Left forelimb (tissue), 1 donor: ENCODE measurements around the gene ZSCAN5C.
"Not testable (repeated sequence)": the region's sequence is repeated elsewhere in the genome, so short reads cannot be mapped to it uniquely, and the experiment has no call there.

ENCODE experiments used
- DNase-seq: peaks from one replicate; pipeline ENCODE4 v3.0.0-alpha.2; 2018; ENCODE audit warnings: low spot score

ZSCAN5C gene

GRCh38 chr19:56201973-56202372 is at the start of gene ZSCAN5C:
Gene ZSCAN5C, plus strand, starts transcription at chr19:56202273. Its CDS starts 3,641 bp downstream, at chr19:56205914.
- no peak for DNase-seq

- no peak for DNase-seq
Measured at GRCh38 chr19:56152644-56153043, 49.4 kb upstream of the ZSCAN5C start.

GRCh38 chr19:56153507-56153906 is 48.6 kb upstream of the ZSCAN5C start:
- DNase-seq, result no peak

GRCh38 chr19:56155124-56155687 is 46.9 kb upstream of the ZSCAN5C start:
- DNase-seq, result no peak

GRCh38 chr19:56156768-56157167 is 45.3 kb upstream of the ZSCAN5C start:
- DNase-seq, result no peak

GRCh38 chr19:56158170-56158757 is 43.8 kb upstream of the ZSCAN5C start:
- no peak for DNase-seq

GRCh38 chr19:56159009-56159559 is 43.0 kb upstream of the ZSCAN5C start:
- DNase-seq, result no peak

- DNase-seq, result no peak
Measured at GRCh38 chr19:56159622-56160271, 42.3 kb upstream of the ZSCAN5C start.

- DNase-seq, result no peak
Measured at GRCh38 chr19:56161534-56161933, 40.5 kb upstream of the ZSCAN5C start.

GRCh38 chr19:56162258-56162657 is 39.8 kb upstream of the ZSCAN5C start:
- no peak for DNase-seq

- DNase-seq, result no peak
Measured at GRCh38 chr19:56163097-56163496, 39.0 kb upstream of the ZSCAN5C start.

- no peak for DNase-seq
Measured at GRCh38 chr19:56167064-56167578, 35.0 kb upstream of the ZSCAN5C start.

GRCh38 chr19:56170261-56170660 is 31.8 kb upstream of the ZSCAN5C start:
- DNase-seq, result no peak

GRCh38 chr19:56174086-56174485 is 28.0 kb upstream of the ZSCAN5C start:
- DNase-seq, result no peak

- DNase-seq, result no peak
Measured at GRCh38 chr19:56174550-56174949, 27.5 kb upstream of the ZSCAN5C start.

- not testable (repeated sequence) for DNase-seq
Measured at GRCh38 chr19:56175861-56176307, 26.2 kb upstream of the ZSCAN5C start, which contains the start of gene GALP. Gene GALP, plus strand, starts transcription at chr19:56176008. Its CDS starts 1,101 bp downstream, at chr19:56177109.

GRCh38 chr19:56176310-56176709 is 25.8 kb upstream of the ZSCAN5C start:
- not testable (repeated sequence) for DNase-seq

- DNase-seq, result no peak
Measured at GRCh38 chr19:56176881-56177280, 25.2 kb upstream of the ZSCAN5C start.

GRCh38 chr19:56177564-56178243 is 24.4 kb upstream of the ZSCAN5C start:
- no peak for DNase-seq

GRCh38 chr19:56189785-56190184 is 12.3 kb upstream of the ZSCAN5C start:
- DNase-seq, result no peak

- no peak for DNase-seq
Measured at GRCh38 chr19:56191115-56191514, 11.0 kb upstream of the ZSCAN5C start.

- no peak for DNase-seq
Measured at GRCh38 chr19:56191711-56192110, 10.4 kb upstream of the ZSCAN5C start.
